Posterior vena cava (tissue), 2 donors: ENCODE data around the gene PCK2. TPM values are rescaled to one million over a fixed set of nuclear protein-coding genes. Genes with fewer than 3 reads are reported as not detected.

Source experiments
- DNase-seq: peaks from one replicate; pipeline ENCODE4 v3.0.0-alpha.2; 2020; ENCODE audit warnings: low spot score
- intact Hi-C, 2 donors: fragments of 100-400 bp; cut with DNase I; formaldehyde crosslinking; loops; one replicate each; pipeline versions ENCODE4 v1.14.1 to v1.14.2; 2022 to 2023
- microRNA-seq, 2 donors: library from miRNA; unstranded; fragments of <30 nt; microRNA quantifications; one replicate each; pipeline ENCODE4 v1.2.0, GENCODE V29; 2020 to 2021; ENCODE audit warnings: borderline microRNAs expressed in 2 of 2
- total RNA-seq, 2 donors: library from RNA; stranded (reverse); fragmentation: NEBNext Ultra II Directional; extraction: Animal tissue kit (Norgen Biotek cat#: 25700); gene quantifications; one replicate each; pipeline ENCODE4 v1.2.1, GENCODE V29; 2021
- donor health status: DM: yes; HTN: yes; CAD: no.
- donor health status: DM: yes; HTN: yes; CAD: no.

PCK2 gene
- total RNA-seq, 2 donors from 2014 or later: 18.8 to 27.4 TPM

DNA sequence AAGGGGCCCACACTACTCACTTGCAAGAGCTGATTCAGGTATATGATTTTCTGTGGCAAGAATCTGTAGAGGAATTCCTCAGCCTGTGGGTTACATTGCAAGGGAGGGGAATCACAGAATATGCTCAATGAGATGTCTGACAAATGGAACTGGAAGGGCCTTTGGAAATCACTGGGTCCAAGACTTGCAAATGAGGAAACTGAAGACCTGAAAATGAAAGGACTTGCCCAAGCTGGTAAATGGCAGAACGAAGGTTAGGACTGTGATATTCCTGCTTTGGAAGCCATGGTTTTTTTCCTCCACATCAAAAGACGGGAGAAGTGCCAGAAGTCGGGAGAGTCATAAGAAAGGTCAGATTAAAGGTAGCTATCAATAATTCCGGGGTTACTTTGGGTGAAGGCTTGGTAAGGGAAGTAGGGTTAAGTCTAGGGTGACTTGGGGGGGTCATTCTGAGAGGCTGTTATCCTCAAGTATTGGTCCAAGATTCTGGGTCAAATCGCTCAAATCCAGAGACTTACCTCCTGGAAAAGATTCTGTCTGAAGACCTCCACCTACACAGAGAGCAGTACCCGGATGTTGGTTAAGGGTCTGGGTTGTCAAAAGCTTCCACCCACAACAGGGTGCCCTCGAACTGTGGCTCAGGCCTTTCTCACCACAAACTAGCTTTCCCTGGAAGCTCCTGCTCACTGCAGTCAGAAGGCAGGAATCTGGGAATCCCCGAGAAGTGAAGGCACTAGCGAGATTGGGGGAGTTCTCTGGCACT, 51.8 kb downstream of the PCK2 start:
- intact Hi-C loops: no loop called here
- no peak for DNase-seq

DNA sequence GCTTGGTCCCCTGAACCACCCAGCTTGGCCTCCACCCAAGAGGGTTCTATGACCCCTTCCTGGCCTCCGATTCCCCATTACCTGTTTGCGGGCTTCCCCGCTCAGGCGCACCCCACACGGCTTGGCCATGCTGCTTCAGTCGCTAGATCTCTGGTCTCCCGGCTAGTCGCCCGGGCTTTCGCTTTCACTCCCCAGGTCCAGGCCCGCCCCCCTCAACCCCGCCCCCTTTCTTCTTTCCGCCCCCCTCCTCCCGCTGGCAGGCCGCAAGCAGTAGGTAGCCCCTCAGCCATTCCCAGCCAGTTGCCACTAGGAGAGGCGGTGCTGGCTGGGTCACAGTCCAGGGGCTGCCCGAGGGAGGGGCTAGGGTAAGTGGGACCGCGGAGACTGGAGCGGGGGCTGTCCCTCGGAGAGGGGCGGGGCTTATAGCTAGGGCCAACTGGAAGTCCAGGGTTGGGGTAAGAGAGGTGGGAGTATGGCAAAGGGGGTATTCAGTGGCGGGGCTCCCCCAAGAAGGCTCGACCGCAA, 52.4 kb downstream of the PCK2 start, which contains the start of gene PSME2:
PSME2 (minus strand) TSS at position 158 of the 525 bp plus-strand sequence; CDS start at position 129, 29 bp downstream.
- intact Hi-C loops: no loop called here
- DNase-seq: peak; percentile 97

DNA sequence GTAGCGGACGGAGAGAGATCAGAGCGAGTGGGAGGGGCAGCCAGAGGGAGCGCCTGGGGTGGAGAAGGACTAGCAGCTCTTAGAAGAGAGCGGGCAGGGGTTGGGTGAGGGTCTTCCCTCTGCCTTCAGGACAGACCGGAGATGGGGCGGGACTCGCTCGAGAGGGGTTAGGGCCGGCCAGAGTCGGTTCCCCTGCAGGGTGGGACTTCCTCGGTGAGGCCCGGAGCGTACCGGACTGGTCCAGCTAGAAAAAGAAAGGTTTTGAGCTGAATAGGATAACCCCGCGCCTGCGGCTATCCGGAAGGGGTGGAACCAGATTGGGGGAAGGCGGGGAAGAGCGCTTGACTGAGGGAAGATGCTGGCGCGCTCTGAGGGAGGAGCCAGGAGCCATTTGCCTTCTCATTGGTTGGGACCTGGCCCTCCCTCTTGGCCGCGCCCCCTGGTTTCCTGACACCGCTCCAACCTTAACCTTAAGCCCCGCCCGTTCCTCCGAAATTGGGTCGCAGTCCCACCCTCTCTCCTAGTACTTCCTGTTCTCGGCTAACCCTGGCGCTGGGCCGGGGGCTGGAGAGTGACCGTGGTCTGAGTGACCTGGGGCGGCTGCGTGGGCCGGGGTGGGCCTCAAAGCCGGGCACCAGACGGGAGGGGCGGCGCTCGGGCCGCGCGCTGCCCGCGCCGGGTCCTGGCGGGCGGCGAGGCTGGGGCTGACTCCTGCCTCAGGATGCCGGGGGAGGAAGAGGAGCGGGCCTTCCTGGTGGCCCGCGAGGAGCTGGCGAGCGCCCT, 53.1 kb downstream of the PCK2 start, which contains the start of gene RNF31:
RNF31 (plus strand) TSS at position 521 of the 783 bp plus-strand sequence; CDS start at position 722, 201 bp downstream.
- peak; percentile 99 for DNase-seq
- intact Hi-C loops: no loop called here

DNA sequence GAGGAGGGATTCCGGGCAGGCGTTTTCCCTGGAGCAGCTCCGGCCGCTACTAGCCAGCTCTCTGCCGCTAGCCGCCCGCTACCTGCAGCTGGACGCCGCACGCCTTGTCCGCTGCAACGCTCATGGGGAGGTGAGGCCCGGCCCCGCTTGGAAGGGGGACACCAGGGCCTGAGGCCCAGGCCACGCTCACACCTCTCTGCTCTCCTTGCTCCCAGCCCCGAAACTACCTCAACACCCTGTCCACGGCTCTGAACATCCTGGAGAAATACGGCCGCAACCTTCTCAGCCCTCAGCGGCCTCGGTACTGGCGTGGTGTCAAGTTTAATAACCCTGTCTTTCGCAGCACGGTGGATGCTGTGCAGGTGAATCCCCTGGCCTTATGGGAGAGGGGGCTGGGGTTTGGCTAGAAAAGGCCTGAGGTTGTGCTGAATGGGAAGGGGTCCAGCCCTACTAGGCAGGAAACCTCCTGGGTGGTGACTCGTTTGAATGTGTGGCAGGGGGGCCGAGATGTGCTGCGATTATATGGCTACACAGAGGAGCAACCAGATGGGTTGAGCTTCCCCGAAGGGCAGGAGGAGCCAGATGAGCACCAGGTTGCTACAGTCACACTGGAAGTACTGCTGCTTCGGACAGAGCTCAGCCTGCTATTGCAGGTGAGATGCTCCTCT, 53.8 kb downstream of the PCK2 start:
- intact Hi-C loops: no loop called here
- peak; percentile 87 for DNase-seq

DNA sequence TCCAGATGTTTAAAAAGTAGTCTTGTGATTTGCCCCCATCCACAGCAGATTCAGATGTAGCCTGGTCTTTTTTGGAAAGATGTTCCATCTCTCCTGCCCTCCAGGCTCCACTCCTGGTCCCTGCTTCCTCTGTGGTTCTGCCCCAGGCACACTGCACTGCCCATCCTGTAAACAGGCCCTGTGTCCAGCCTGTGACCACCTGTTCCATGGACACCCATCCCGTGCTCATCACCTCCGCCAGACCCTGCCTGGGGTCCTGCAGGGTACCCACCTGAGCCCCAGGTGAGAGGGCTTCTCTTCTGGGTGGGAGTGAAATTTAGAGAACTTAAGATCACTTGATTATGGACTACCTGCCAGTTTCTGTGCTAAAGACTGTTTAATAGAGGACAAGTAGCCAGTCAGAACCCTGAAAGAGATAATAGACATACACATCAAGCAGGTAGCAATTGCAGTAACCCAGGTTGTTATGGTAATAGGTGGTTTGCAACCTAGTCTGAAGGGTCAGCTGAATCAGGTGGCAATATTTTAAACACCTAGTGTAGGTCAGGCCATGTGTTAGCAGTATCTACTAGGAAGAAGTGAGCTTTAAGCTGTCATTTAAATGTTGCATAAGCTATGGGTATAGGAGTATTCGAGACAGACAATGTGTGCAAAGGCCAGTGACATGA, 55.3 kb downstream of the PCK2 start:
- intact Hi-C loops: no loop called here
- no peak for DNase-seq

DNA sequence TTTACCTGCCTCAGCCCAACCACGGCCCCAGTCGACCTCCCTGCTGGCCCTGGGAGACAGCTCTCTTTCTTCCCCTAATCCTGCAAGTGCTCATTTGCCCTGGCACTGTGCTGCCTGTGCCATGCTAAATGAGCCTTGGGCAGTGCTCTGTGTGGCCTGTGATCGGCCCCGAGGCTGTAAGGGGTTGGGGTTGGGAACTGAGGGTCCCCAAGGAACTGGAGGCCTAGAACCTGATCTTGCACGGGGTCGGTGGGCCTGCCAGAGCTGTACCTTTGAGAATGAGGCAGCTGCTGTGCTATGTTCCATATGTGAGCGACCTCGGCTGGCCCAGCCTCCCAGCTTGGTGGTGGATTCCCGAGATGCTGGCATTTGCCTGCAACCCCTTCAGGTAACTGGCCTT, 56.0 kb downstream of the PCK2 start:
- intact Hi-C loops: no loop called here

DNA sequence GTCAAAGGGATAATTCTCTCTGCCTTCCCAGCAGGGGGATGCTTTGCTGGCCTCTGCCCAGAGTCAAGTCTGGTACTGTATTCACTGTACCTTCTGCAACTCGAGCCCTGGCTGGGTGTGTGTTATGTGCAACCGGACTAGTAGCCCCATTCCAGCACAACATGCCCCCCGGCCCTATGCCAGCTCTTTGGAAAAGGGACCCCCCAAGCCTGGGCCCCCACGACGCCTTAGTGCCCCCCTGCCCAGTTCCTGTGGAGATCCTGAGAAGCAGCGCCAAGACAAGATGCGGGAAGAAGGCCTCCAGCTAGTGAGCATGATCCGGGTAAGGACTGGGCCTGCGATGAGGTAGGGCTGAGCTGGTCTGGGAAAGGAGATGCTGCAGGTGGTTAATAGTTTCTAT, 56.5 kb downstream of the PCK2 start:
- no peak for DNase-seq
- intact Hi-C loops: no loop called here

More for the DNA sequence above, 56.0 kb downstream of the PCK2 start:
- no peak for DNase-seq

DNA sequence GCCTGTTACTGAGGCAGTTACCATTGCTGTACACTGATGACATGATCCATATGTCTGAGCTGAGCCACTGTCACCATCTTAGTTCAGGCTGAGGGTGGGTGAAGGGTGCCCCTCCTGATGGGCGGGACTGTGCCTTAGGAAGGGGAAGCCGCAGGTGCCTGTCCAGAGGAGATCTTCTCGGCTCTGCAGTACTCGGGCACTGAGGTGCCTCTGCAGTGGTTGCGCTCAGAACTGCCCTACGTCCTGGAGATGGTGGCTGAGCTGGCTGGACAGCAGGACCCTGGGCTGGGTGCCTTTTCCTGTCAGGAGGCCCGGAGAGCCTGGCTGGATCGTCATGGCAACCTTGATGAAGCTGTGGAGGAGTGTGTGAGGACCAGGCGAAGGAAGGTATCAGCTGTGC, 56.9 kb downstream of the PCK2 start:
- no peak for DNase-seq
- intact Hi-C loops: no loop called here

DNA sequence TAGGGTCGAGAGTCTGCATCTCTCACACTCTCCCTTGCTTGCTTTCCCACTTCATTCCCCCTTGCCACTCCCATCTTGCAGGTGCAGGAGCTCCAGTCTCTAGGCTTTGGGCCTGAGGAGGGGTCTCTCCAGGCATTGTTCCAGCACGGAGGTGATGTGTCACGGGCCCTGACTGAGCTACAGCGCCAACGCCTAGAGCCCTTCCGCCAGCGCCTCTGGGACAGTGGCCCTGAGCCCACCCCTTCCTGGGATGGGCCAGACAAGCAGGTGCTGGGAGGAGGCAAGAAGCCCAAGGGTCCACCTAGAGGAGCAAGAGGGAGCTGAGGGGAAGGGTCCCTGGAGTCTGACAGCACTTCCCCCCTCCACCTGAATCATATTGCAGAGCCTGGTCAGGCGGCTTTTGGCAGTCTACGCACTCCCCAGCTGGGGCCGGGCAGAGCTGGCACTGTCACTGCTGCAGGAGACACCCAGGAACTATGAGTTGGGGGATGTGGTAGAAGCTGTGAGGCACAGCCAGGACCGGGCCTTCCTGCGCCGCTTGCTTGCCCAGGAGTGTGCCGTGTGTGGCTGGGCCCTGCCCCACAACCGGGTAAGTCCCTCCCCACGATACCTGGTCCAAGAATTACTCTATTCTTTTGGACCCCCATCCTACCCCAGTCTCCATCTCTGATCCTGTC, 57.4 kb downstream of the PCK2 start:
- intact Hi-C loops: no loop called here
- DNase-seq: no peak

Small RNAs within 50 kb of the gene (microRNA-seq; reads per million reads assigned to microRNA genes)
- gene MIR7703: 0 reads per million in 2 donors

Other genes with a start within 250 kb of the PCK2 start
- gene DHRS4, start 140.5 kb upstream of the PCK2 start, total RNA-seq: 10 to 100 TPM; 15.4 to 16.9 TPM
- 10 to 100 TPM; 15.1 to 16.9 TPM for gene DHRS4L2, start 105.4 kb upstream of the PCK2 start, total RNA-seq
- gene CARMIL3, start 42.3 kb upstream of the PCK2 start, total RNA-seq: under 1 TPM; 0.14 to 0.23 TPM
- gene CPNE6, start 22.7 kb upstream of the PCK2 start, total RNA-seq: 1 to 10 TPM in 1 of 2 donors, under 1 TPM in 1; 0.32 to 1.3 TPM
- 10 to 100 TPM; 32.2 to 37.1 TPM for gene DCAF11, start 20.5 kb downstream of the PCK2 start, total RNA-seq
- gene NRL, start 20.6 kb downstream of the PCK2 start, total RNA-seq: 1 to 10 TPM; 1.1 to 1.4 TPM
- gene FITM1, start 36.3 kb downstream of the PCK2 start, total RNA-seq: under 1 TPM in 1 of 2 donors, not detected in 1; 0.38 TPM
- gene PSME1, start 41.9 kb downstream of the PCK2 start, total RNA-seq: 100 to 1,000 TPM; 114 to 119 TPM
- gene EMC9, start 47.3 kb downstream of the PCK2 start, total RNA-seq: 10 to 100 TPM; 10.9 to 14.2 TPM
- gene PSME2, start 52.3 kb downstream of the PCK2 start, total RNA-seq: 10 to 100 TPM; 72.6 to 97.7 TPM
- 10 to 100 TPM; 34.9 to 53.7 TPM for gene RNF31, start 53.2 kb downstream of the PCK2 start, total RNA-seq
- 10 to 100 TPM; 53.7 to 92.4 TPM for gene IRF9, start 67.0 kb downstream of the PCK2 start, total RNA-seq
- 1 to 10 TPM; 8.0 to 9.4 TPM for gene REC8, start 77.8 kb downstream of the PCK2 start, total RNA-seq
- 10 to 100 TPM; 24.9 to 30.6 TPM for gene IPO4, start 94.5 kb downstream of the PCK2 start, total RNA-seq
- 10 to 100 TPM; 30.1 to 35.2 TPM for gene TM9SF1, start 101.1 kb downstream of the PCK2 start, total RNA-seq
- gene TSSK4, start 111.4 kb downstream of the PCK2 start, total RNA-seq: not detected
- 10 to 100 TPM; 41.8 to 42.7 TPM for gene CHMP4A, start 119.2 kb downstream of the PCK2 start, total RNA-seq
- 10 to 100 TPM; 22.1 to 23.1 TPM for gene MDP1, start 121.8 kb downstream of the PCK2 start, total RNA-seq
- 100 to 1,000 TPM; 121 to 125 TPM for gene NEDD8, start 138.1 kb downstream of the PCK2 start, total RNA-seq
- gene GMPR2, start 138.6 kb downstream of the PCK2 start, total RNA-seq: 10 to 100 TPM; 34.4 to 42.0 TPM
- gene TINF2, start 148.3 kb downstream of the PCK2 start, total RNA-seq: 10 to 100 TPM; 77.8 to 85.1 TPM
- 1 to 10 TPM in 1 of 2 donors, under 1 TPM in 1; 0.14 to 1.7 TPM for gene TGM1, start 168.9 kb downstream of the PCK2 start, total RNA-seq
- 10 to 100 TPM; 14.5 to 17.3 TPM for gene RABGGTA, start 177.3 kb downstream of the PCK2 start, total RNA-seq
- 10 to 100 TPM; 14.0 to 17.9 TPM for gene DHRS1, start 205.5 kb downstream of the PCK2 start, total RNA-seq
- gene NOP9, start 205.5 kb downstream of the PCK2 start, total RNA-seq: 10 to 100 TPM; 19.2 to 20.9 TPM
- gene CIDEB, start 213.7 kb downstream of the PCK2 start, total RNA-seq: 10 to 100 TPM; 10.1 to 10.8 TPM
- gene LTB4R2, start 215.8 kb downstream of the PCK2 start, total RNA-seq: 1 to 10 TPM; 2.5 to 4.0 TPM
- 1 to 10 TPM; 5.6 TPM for gene LTB4R, start 217.2 kb downstream of the PCK2 start, total RNA-seq
- gene ADCY4, start 240.8 kb downstream of the PCK2 start, total RNA-seq: 10 to 100 TPM; 35.2 to 36.0 TPM
- gene RIPK3, start 245.7 kb downstream of the PCK2 start, total RNA-seq: 1 to 10 TPM; 8.5 to 9.2 TPM